Uterus (tissue), 4 donors: Measurements from ENCODE around the gene S100PBP. TPM values are rescaled to one million over a fixed set of nuclear protein-coding genes. Genes with fewer than 3 reads are reported as not detected.

Source experiments
- DNase-seq, 2 donors: peaks; one replicate each; pipeline ENCODE4 v3.0.0-alpha.2; 2019 to 2020
- H3K27ac ChIP-seq, 2 donors: fragments of 200-600 bp; sonication (generic); 1 replicate in 1 of 2; 2 replicates in 1 of 2; pipeline ENCODE4 v1.5.1; 2016 to 2018
- H3K27me3 ChIP-seq, 2 donors: fragments of 200-600 bp; sonication (generic); one replicate each; pipeline ENCODE4 v1.5.1; 2018 to 2019; ENCODE audit warnings: control low read depth in 1 of 2
- H3K36me3 ChIP-seq, 2 donors: fragments of 200-600 bp; sonication (generic); one replicate each; pipeline ENCODE4 v1.5.1; 2019; ENCODE audit warnings: control low read depth in 1 of 2
- H3K4me1 ChIP-seq, 2 donors: fragments of 200-600 bp; sonication (generic); one replicate each; pipeline ENCODE4 v1.5.1; 2018 to 2019; ENCODE audit warnings: control low read depth in 1 of 2
- H3K4me3 ChIP-seq, 2 donors: fragments of 200-600 bp; sonication (generic); 1 replicate in 1 of 2; 2 replicates in 1 of 2; pipeline ENCODE4 v1.5.1; 2018 to 2019; ENCODE audit warnings: mild to moderate bottlenecking in 1 of 2
- H3K9me3 ChIP-seq, 2 donors: fragments of 200-600 bp; sonication (generic); one replicate each; pipeline ENCODE4 v1.5.1; 2019; ENCODE audit warnings: control low read depth in 1 of 2
- CTCF ChIP-seq, 4 experiments: fragments of 200-600 bp in 2 of 4; fragments of 450-650 bp in 2 of 4; sonication (generic) in 2 of 4; IDR thresholded peaks; one replicate each; pipeline ENCODE4 v1.5.1; 2016 to 2019; ENCODE audit warnings: antibody characterized with exemption in 4 of 4, mild to moderate bottlenecking in 2 of 4, moderate library complexity in 1 of 4
- POLR2A ChIP-seq, 2 donors: fragments of 450-650 bp; IDR thresholded peaks; one replicate each; pipeline ENCODE4 v1.6.1; 2016; ENCODE audit warnings: antibody characterized with exemption in 2 of 2, mild to moderate bottlenecking in 1 of 2, moderate library complexity in 1 of 2
- intact Hi-C: fragments of 100-400 bp; cut with DNase I; formaldehyde crosslinking; loops from one replicate; pipeline ENCODE4 v1.15.1; 2023; ENCODE audit warnings: low total_unique reads
- total RNA-seq, 4 donors: library from RNA; depleted of rRNA in 3 of 4; stranded (reverse); fragments of >200 nt in 3 of 4; gene quantifications; one replicate each; pipeline versions ENCODE4 v1.1.0 to v1.2.4, GENCODE V29; 2014 to 2023
- donor health status: DM: yes; HTN: yes; CAD: no.

Gene S100PBP
- total RNA-seq, 4 donors from 2014 or later: 50.2 to 168 (median 76.4) TPM

GRCh38 chr1:32897082-32898049 lies 79.9 kb downstream of the S100PBP start:
- H3K27me3 ChIP-seq: no peaks in the 10 kb centered on the region
- no peak for DNase-seq

GRCh38 chr1:32898056-32898455 lies 80.6 kb downstream of the S100PBP start:
- Histone ChIP-seq H3K4me1 (peaks cover 0 to 12% of the 10 kb centered on the region in 2 donors), H3K4me3 (no peak overlapping the region), H3K36me3 (no peaks in the 10 kb centered on the region), H3K27ac (no peak overlapping the region), H3K27me3 (no peaks in the 10 kb centered on the region), H3K9me3 (no peaks in the 10 kb centered on the region)
- intact Hi-C loops: no loop called here
- no peak for DNase-seq
- TF ChIP-seq CTCF (IDR thresholded peaks at IDR 0.05): no peak

More at GRCh38 chr1:32897082-32898049, 79.9 kb downstream of the S100PBP start:
- H3K4me1 ChIP-seq: peaks cover 0 to 16% of the 10 kb centered on the region in 2 donors
- no peaks in the 10 kb centered on the region for H3K9me3 ChIP-seq
- no peak for TF ChIP-seq CTCF (IDR thresholded peaks at IDR 0.05)
- TF ChIP-seq POLR2A (IDR thresholded peaks at IDR 0.05): no peak
- no peaks in the 10 kb centered on the region for H3K36me3 ChIP-seq
- intact Hi-C loops: no loop called here
- H3K27ac ChIP-seq: no peak overlapping the region
- H3K4me3 ChIP-seq: no peak overlapping the region

- no peak for DNase-seq
- H3K4me3 ChIP-seq: no peak overlapping the region
Measured at GRCh38 chr1:32898958-32899357, 81.5 kb downstream of the S100PBP start.

GRCh38 chr1:32899586-32900296 lies 82.3 kb downstream of the S100PBP start:
- H3K9me3 ChIP-seq: no peaks in the 10 kb centered on the region
- intact Hi-C loops: no loop called here
- DNase-seq: no peak
- TF ChIP-seq CTCF (IDR thresholded peaks at IDR 0.05) (no peak), POLR2A (IDR thresholded peaks at IDR 0.05) (no peak)
- H3K36me3 ChIP-seq: no peaks in the 10 kb centered on the region
- no peak overlapping the region for H3K4me3 ChIP-seq
- no peaks in the 10 kb centered on the region for H3K27me3 ChIP-seq
- peaks cover 0 to 6% of the 10 kb centered on the region in 2 donors for H3K4me1 ChIP-seq
- peak overlapping the region in 1 of 2 donors; percentile 82 for H3K27ac ChIP-seq

More at GRCh38 chr1:32898958-32899357, 81.5 kb downstream of the S100PBP start:
- Histone ChIP-seq H3K9me3 (no peaks in the 10 kb centered on the region), H3K27me3 (no peaks in the 10 kb centered on the region), H3K27ac (no peak overlapping the region), H3K4me1 (peaks cover 0 to 6% of the 10 kb centered on the region in 2 donors), H3K36me3 (no peaks in the 10 kb centered on the region)
- intact Hi-C loops: no loop called here
- no peak for TF ChIP-seq CTCF (IDR thresholded peaks at IDR 0.05)
- no peak for TF ChIP-seq POLR2A (IDR thresholded peaks at IDR 0.05)
